Measurements from ENCODE around the gene KIF14. TPM values are rescaled to one million over a fixed set of nuclear protein-coding genes. Genes with fewer than 3 reads are reported as not detected.

Gene KIF14
- total and polyA plus RNA-seq, 2 of the 4 experiments (the other 2 are of a cell fraction) = 2.3 to 4.7 TPM

DNA sequence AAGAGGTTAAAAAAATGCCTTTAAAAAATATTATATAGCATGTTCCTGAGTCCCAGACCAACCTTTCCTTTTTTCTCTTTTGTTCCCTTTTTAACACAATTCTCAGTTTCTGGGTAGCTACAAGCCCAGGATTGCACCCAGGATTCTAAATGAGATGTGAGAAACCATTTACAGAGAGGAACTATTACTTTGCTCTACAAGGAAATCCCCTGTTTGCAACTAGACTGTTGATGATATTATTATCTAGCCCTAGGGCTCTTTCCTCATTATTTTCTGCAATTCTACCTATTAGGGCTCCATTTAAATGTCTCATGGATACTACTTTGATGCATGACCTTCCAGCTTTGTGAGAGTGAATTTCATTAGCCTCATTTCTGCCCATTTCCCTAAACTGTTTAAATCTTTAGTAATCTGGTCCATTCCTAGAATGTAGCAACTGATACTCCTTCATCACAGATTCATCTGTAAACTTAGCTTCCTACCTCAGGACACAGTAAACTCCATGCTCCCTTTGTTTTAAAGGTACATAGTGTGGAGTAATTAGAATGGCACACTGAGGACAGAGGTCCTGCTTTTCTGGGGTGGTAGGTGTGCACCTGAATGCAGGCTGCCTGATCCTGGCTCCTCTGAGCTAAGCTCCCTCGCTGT lies 7.1 kb upstream of the KIF14 start:
- DNase-seq (no peak), ATAC-seq (ENCODE audit: low read depth) (no peak)
- Histone ChIP-seq H3K9me3 (ENCODE audit: control insufficient read depth, insufficient read depth, low read length) (no peaks in the 10 kb centered on the region), H3K9ac (ENCODE audit: low read depth, low read length) (no peak overlapping the region), H2BK5ac (ENCODE audit: low read depth, low read length, poor library complexity, severe bottlenecking) (no peak overlapping the region), H3K27ac (ENCODE audit: insufficient read depth, low read length) (no peak overlapping the region), H3K4ac (ENCODE audit: low read depth, low read length) (no peak overlapping the region), H2AK5ac (ENCODE audit: low read depth, low read length) (no peak overlapping the region), H3K14ac (replicated peaks; ENCODE audit: low read depth, low read length) (no peak overlapping the region), H2BK20ac (ENCODE audit: low read depth, low read length) (no peak overlapping the region), H4K5ac (ENCODE audit: low read depth, low read length) (no peak overlapping the region), H3K27me3 (ENCODE audit: control insufficient read depth, insufficient read depth, low read length) (no peaks in the 10 kb centered on the region; the same call in 1 of the 2 replicates), H4K20me1 (ENCODE audit: insufficient read depth, low read length) (no peaks in the 10 kb centered on the region), H4K91ac (ENCODE audit: insufficient read depth, low read depth, low read length) (no peak overlapping the region), H3K79me1 (ENCODE audit: low read depth in 1 of 2, low read length in 2 of 2) (no peaks in the 10 kb centered on the region), H2BK120ac (ENCODE audit: low read depth, low read length) (no peak overlapping the region), H3K4me1 (ENCODE audit: control insufficient read depth, insufficient read depth, low read length) (no peaks in the 10 kb centered on the region; the same call in 1 of the 2 replicates), H2AK9ac (replicated peaks; ENCODE audit: low read depth, low read length, poor library complexity) (no peak overlapping the region), H3K9me1 (ENCODE audit: insufficient read depth, low read length) (no peaks in the 10 kb centered on the region), H3K36me3 (ENCODE audit: control insufficient read depth, insufficient read depth, low read length) (no peaks in the 10 kb centered on the region), H4K8ac (ENCODE audit: low read depth in 2 of 2, low read length in 2 of 2) (no peak overlapping the region), H3K4me2 (ENCODE audit: low read depth, low read length) (no peak overlapping the region), H3K4me3 (ENCODE audit: insufficient read depth, low read depth, low read length) (no peak overlapping the region), H3K18ac (ENCODE audit: low read depth, low read length) (no peak overlapping the region), H2AFZ (replicated peaks; ENCODE audit: low read length, poor library complexity) (no peak overlapping the region), H3K23ac (ENCODE audit: low read depth, low read length) (no peak overlapping the region), H2BK15ac (ENCODE audit: low read depth, low read length) (no peak overlapping the region), H3K56ac (ENCODE audit: extremely low read depth, insufficient read depth, low read length) (no peak overlapping the region)
- POLR2A ChIA-PET (ENCODE audit: unreplicated experiment) = no interaction called here
- WGBS, 2 experiments (ENCODE audit: extremely low coverage in 2 of 2, insufficient read length in 1 of 2) = no CpG with 5 or more reads among the region's 1 CpG
- TF ChIP-seq NFE2L2 (IDR thresholded peaks at IDR 0.05; ENCODE audit: low read depth, low read length) (no peak), CEBPB (IDR thresholded peaks at IDR 0.05; ENCODE audit: low read depth, low read length) (no peak), BHLHE40 (IDR thresholded peaks at IDR 0.05; ENCODE audit: low read depth, low read length) (no peak), FOS (IDR thresholded peaks at IDR 0.05; ENCODE audit: low read depth, low read length) (no peak), RAD21 (IDR thresholded peaks at IDR 0.05; ENCODE audit: low read length) (no peak), CHD1 (IDR thresholded peaks at IDR 0.05; ENCODE audit: low read depth, low read length) (no peak), MXI1 (IDR thresholded peaks at IDR 0.05; ENCODE audit: borderline replicate concordance, low read depth, low read length) (no peak), RFX5 (IDR thresholded peaks at IDR 0.05; ENCODE audit: low read depth, low read length) (no peak), SMC3 (IDR thresholded peaks at IDR 0.05; ENCODE audit: low read depth, low read length) (no peak), POLR2A (IDR thresholded peaks at IDR 0.05; ENCODE audit: low read depth, low read length) (no peak), MAZ (IDR thresholded peaks at IDR 0.05; ENCODE audit: borderline replicate concordance, low read depth, low read length) (no peak), MAFK (IDR thresholded peaks at IDR 0.05; ENCODE audit: low read depth, low read length) (no peak), RCOR1 (IDR thresholded peaks at IDR 0.05; ENCODE audit: insufficient replicate concordance, low read length) (no peak)
- TF ChIP-seq, protein P1, sequence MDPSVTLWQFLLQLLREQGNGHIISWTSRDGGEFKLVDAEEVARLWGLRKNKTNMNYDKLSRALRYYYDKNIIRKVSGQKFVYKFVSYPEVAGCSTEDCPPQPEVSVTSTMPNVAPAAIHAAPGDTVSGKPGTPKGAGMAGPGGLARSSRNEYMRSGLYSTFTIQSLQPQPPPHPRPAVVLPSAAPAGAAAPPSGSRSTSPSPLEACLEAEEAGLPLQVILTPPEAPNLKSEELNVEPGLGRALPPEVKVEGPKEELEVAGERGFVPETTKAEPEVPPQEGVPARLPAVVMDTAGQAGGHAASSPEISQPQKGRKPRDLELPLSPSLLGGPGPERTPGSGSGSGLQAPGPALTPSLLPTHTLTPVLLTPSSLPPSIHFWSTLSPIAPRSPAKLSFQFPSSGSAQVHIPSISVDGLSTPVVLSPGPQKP (IDR thresholded peaks at IDR 0.05; ENCODE audit: borderline replicate concordance, low read depth, low read length) = no peak
- TF ChIP-seq, protein P2, sequence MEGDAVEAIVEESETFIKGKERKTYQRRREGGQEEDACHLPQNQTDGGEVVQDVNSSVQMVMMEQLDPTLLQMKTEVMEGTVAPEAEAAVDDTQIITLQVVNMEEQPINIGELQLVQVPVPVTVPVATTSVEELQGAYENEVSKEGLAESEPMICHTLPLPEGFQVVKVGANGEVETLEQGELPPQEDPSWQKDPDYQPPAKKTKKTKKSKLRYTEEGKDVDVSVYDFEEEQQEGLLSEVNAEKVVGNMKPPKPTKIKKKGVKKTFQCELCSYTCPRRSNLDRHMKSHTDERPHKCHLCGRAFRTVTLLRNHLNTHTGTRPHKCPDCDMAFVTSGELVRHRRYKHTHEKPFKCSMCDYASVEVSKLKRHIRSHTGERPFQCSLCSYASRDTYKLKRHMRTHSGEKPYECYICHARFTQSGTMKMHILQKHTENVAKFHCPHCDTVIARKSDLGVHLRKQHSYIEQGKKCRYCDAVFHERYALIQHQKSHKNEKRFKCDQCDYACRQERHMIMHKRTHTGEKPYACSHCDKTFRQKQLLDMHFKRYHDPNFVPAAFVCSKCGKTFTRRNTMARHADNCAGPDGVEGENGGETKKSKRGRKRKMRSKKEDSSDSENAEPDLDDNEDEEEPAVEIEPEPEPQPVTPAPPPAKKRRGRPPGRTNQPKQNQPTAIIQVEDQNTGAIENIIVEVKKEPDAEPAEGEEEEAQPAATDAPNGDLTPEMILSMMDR (conservative IDR thresholded peaks at IDR 0.05; ENCODE audit: low read depth, low read length) = no peak
- TF ChIP-seq, protein P3, sequence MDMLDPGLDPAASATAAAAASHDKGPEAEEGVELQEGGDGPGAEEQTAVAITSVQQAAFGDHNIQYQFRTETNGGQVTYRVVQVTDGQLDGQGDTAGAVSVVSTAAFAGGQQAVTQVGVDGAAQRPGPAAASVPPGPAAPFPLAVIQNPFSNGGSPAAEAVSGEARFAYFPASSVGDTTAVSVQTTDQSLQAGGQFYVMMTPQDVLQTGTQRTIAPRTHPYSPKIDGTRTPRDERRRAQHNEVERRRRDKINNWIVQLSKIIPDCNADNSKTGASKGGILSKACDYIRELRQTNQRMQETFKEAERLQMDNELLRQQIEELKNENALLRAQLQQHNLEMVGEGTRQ (IDR thresholded peaks at IDR 0.05; ENCODE audit: low read depth, low read length) = no peak
- in situ Hi-C loops (cut with MboI; ENCODE audit: low sequenced_read_pairs) (loop anchor here (5.0 to 10.0 kb wide), 2 partner anchors 175 to 417 kb away; no protein-coding TSS in a partner anchor), intact Hi-C loops (cut with micrococcal nuclease) (loop anchor here (10.0 kb wide), 1 partner anchor 347 kb away; no protein-coding TSS in a partner anchor), dilution Hi-C loops (cut with HindIII; ENCODE audit: low sequenced_read_pairs, unreplicated experiment) (no loop called here)
- CTCF ChIA-PET = interaction anchor here (0.6 kb wide), 1 partner anchor 9 kb away, joined by 4 read pairs; no protein-coding TSS in a partner anchor
- BruUV-seq (replicated peaks) = no TSS peak

Data from IMR-90 (cell line).